Erythroblast (primary cell): ENCODE measurements around the gene PVALB.

ENCODE experiments used
- GATA1 ChIP-seq: IDR thresholded peaks from 2 replicates; pipeline ENCODE4 v1.6.1; 2011; ENCODE audit warnings: low read depth, mild to moderate bottlenecking, control low read depth, low read length, moderate library complexity
- POLR2A ChIP-seq: IDR thresholded peaks from 2 replicates; pipeline ENCODE4 v1.6.1; 2011; ENCODE audit warnings: mild to moderate bottlenecking, low read length

DNA sequence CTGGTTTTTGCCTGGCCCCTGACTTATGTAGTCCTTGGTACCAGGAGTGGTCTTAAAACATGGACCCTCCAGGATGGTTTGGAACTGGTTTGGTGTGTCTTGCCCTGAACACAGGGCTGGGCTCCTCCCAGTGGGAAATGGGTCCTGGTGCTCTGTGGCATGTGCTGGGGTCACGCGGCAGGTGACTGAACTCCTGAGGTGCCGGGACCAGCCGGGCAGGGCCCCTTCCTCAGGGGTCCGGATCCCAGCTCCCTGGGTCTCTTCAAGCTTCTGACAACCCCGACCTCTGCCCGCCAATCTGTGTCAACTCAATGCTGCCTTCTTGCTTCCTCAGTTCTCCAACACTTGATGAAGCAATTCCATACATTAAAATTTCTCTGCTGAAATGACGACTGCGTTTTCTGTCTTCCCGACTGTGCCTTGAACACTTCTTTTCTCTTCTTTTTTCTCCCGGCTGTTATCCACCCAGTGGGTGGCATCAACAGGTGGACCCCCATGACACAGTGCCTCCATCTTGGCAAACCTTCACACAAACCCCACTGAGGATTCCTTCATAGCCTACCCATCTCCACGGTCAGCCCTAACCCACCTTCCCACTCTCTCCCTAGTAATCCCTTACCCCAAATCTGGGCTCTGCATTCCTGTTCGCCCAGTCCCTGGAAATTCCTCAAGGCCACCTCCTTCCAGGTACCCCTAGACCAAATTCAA lies 45.3 kb downstream of the PVALB start:
- TF ChIP-seq POLR2A (no peak), GATA1 (no peak)
